Measurements from ENCODE around the gene RAD51AP1. TPM values are rescaled to one million over a fixed set of nuclear protein-coding genes. Genes with fewer than 3 reads are reported as not detected.

RAD51AP1 gene
- 1.8 TPM in 1 of 2 replicates, not detected in the other for total RNA-seq

GRCh38 chr12:4538207-4539160, at the start of gene RAD51AP1:
Gene RAD51AP1, plus strand, starts transcription at chr12:4538890. Its CDS starts 50 bp downstream, at chr12:4538940.

GRCh38 chr12:4562034-4562657, 23.5 kb downstream of the RAD51AP1 start, which contains the start of gene DYRK4:
Gene DYRK4, plus strand, starts transcription at chr12:4562208. Its CDS starts 38 bp downstream, at chr12:4562246.

Other genes with a start within 250 kb of the RAD51AP1 start
- 5.4 and 8.9 TPM in 2 replicates for gene TIGAR, start 217.7 kb upstream of the RAD51AP1 start, total RNA-seq
- not detected in 2 replicates for gene FGF23, start 159.2 kb upstream of the RAD51AP1 start, total RNA-seq
- not detected in 2 replicates for gene FGF6, start 93.1 kb upstream of the RAD51AP1 start, total RNA-seq
- 44.9 and 49.0 TPM in 2 replicates for gene DYRK4, start 23.3 kb downstream of the RAD51AP1 start, total RNA-seq
- 0.51 and 0.58 TPM in 2 replicates for gene AKAP3, start 110.2 kb downstream of the RAD51AP1 start, total RNA-seq
- gene NDUFA9, start 110.2 kb downstream of the RAD51AP1 start, total RNA-seq = 25.8 and 67.6 TPM in 2 replicates
- 0.12 TPM in 1 of 2 replicates, not detected in the other for gene GALNT8, start 181.5 kb downstream of the RAD51AP1 start, total RNA-seq